GM12874 (cell line): ENCODE measurements around the gene CDADC1.

Experiments
- CTCF ChIP-seq: IDR thresholded peaks from 2 replicates; pipeline ENCODE4 v1.5.1; 2011; ENCODE audit warnings: low read depth, mild to moderate bottlenecking, control low read depth, low read length, moderate library complexity; ENCODE audit not compliant: insufficient read depth

CDADC1 gene

GRCh38 chr13:49302817-49303216, 55.1 kb downstream of the CDADC1 start:
- TF ChIP-seq CTCF = no peak

- no peak for TF ChIP-seq CTCF
Measured at GRCh38 chr13:49303533-49304252, 56.0 kb downstream of the CDADC1 start.

GRCh38 chr13:49304356-49304755, 56.6 kb downstream of the CDADC1 start:
- TF ChIP-seq CTCF = no peak

- no peak for TF ChIP-seq CTCF
Measured at GRCh38 chr13:49304763-49305700, 57.3 kb downstream of the CDADC1 start.

GRCh38 chr13:49305792-49306425, 58.2 kb downstream of the CDADC1 start:
- no peak for TF ChIP-seq CTCF

- TF ChIP-seq CTCF = no peak
Measured at GRCh38 chr13:49307365-49307764, 59.6 kb downstream of the CDADC1 start.
